ENCODE measurements around the gene THAP4. TPM values are rescaled to one million over a fixed set of nuclear protein-coding genes. Genes with fewer than 3 reads are reported as not detected.
"Not testable (repeated sequence)": the region's sequence is repeated elsewhere in the genome, so short reads cannot be mapped to it uniquely, and the experiment has no call there.

Gene THAP4
- total RNA-seq, 1 donor from 2014 or later, result 53.1 TPM

DNA sequence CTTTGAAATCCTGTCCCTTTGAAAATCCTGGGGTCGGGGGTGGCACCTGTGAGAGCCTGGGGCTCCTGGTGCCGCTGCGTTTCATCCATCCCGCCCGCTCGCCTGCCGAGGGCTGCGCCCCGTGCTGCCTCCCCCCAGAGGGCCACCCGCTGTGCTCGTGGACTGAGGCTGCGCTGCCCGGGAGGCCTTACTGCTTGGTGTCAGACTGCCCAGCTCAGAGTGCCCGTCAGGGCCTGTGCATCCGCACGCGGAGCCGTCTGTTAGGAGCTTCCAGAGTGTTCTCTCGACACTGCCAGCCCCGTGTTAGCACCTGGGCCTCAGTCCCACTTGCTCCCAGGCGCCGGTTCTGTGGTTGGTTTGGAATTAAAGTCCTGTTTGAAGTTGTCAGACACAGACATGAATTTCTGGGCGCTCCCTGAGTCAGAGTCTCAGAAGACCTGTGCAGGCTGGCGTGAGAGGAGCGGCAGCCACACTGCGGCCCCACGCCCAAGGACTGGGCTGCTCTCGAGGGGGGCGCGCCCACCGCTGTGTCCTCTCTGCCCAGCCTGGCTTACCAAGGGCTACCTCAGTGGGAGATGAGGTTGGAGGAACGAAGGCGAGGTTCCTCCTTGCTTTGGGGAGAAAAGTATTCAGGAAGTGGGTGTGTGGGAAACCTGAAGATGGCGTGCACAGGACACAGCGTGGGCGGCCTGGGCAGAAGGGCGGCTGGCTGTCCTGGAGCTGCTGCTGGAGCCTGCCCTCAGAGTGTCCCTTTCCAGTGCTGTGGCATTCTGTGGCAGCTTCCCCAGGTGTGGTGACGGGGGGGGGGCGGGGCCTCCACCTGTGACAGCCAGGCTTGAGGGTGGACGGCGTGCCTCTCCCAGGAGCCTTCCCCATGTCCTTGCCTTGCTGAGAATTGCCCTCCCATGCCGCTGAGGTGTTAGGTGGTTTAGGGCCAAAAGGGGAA, 35.6 kb upstream of the THAP4 start:
- Mint-ChIP-seq H3K36me3 (ENCODE audit: low read depth) (peaks cover 23% of the 10 kb centered on the region), H3K9me3 (no peaks in the 10 kb centered on the region)
- intact Hi-C loops (cut with micrococcal nuclease), result no loop called here

DNA sequence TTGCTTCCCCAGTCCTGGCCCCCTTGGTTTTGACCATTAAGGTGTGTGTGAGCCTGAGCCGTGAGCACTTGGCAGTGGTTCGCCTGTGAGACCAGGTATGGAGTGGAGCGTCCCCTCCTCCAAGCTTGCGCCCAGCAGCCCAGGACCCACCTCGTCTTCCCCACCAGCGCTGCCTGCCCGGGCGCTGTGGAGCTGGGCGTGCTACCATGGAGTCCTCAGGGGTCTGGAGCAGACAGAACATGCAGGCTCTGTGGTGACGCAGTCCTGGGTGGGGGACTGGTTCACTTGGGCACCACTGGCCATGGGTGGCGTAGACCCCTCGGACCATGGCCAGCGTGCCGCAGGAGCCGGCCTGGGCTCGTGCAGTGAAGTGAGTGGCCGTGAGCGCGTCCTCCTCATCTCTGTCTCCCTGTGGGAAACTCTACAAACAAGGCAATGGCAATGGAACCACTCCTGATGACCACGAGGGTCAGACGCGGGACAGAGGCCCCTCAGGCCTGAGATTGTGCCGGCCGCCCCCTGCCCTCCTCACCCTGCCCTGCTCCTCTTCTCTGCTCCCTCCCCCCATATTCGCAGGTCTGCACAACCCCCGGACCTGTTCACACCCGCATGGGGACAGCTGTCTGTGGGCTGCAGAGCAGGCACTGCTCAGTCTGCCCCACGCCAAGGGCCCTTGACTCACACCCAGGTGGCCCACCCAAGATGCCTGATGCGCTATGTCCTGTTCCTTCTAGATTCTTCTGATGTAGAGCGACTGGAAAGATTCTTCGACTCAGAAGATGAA, 34.7 kb upstream of the THAP4 start:
- H3K4me3 Mint-ChIP-seq, result no peak overlapping the region
- intact Hi-C loops (cut with micrococcal nuclease), result no loop called here
- DNase-seq (ENCODE audit: low spot score), result no peak
- H3K4me1 Mint-ChIP-seq (ENCODE audit: low read depth), result no peaks in the 10 kb centered on the region
- no peaks in the 10 kb centered on the region for H3K27me3 Mint-ChIP-seq (ENCODE audit: insufficient read depth)
- H3K36me3 Mint-ChIP-seq (ENCODE audit: low read depth), result peaks cover 23% of the 10 kb centered on the region
- no peak overlapping the region for H3K27ac Mint-ChIP-seq
- H3K9me3 Mint-ChIP-seq, result no peaks in the 10 kb centered on the region

More for the DNA sequence above, 35.6 kb upstream of the THAP4 start:
- Mint-ChIP-seq H3K4me1 (ENCODE audit: low read depth) (no peaks in the 10 kb centered on the region), H3K27ac (no peak overlapping the region), H3K4me3 (no peak overlapping the region), H3K27me3 (ENCODE audit: insufficient read depth) (no peaks in the 10 kb centered on the region)
- DNase-seq (ENCODE audit: low spot score), result no peak

DNA sequence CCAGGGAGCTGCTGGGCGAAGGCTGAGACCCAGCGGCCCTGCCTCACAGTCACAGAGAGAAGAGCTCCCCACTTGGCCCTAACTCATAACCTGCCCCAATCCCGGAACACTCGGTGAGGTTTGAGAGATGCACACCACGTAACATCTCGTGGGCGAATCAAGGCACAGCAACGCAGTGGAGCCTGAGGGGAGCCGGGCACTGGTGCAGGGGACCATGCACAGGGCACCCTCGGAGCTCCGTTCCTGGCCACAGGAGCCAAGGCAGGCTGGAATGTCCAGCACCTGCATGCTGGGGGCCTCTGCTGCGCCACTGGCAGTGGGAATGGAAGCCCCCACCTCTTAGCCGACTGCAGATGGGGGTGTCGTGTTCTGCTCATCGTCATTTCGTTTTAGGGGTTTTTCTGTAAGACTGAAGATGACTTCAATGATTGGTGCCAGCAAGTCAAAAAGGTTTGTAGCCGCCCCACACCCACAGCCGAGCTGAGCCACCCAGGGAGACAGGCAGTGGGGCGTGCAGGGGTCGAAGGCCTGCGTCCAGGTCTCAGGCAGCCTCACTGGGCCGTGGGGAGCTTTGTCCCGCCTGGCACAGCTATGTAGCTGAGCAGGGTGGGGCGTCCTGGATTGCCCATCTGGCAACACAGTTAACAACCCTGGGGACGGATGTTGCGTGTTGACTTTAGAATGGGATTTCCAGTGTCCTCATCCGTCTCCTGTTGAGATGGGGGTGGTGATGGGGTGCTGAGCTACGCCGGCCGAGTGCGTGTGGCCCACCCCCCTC, 33.6 kb upstream of the THAP4 start:
- Mint-ChIP-seq H3K4me3 (no peak overlapping the region), H3K9me3 (no peaks in the 10 kb centered on the region), H3K4me1 (ENCODE audit: low read depth) (peaks cover under 1% of the 10 kb centered on the region), H3K36me3 (ENCODE audit: low read depth) (peaks cover 19% of the 10 kb centered on the region), H3K27ac (no peak overlapping the region), H3K27me3 (ENCODE audit: insufficient read depth) (no peaks in the 10 kb centered on the region)
- no peak for DNase-seq (ENCODE audit: low spot score)
- intact Hi-C loops (cut with micrococcal nuclease), result no loop called here

DNA sequence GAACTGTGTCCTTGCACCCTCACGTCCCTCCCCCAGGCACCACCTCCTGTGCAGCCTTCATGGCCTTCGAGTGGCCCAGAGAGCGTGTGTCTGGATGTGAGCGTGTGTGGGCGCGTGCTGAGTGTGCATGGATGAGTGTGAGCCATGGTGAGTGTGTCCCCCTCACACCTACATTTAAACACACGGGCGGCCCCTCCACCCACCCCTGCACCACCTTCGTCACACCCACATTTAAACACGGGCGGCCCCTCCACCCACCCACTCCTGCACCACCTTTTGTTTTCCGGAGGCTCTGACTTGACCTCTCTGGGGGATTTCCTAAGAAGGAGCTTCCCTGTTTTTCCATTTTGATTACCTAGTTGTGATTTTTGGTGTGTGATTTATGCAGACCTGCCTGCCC, 31.9 kb upstream of the THAP4 start:
- intact Hi-C loops (cut with micrococcal nuclease), result no loop called here
- Mint-ChIP-seq H3K9me3 (no peaks in the 10 kb centered on the region), H3K27me3 (ENCODE audit: insufficient read depth) (no peaks in the 10 kb centered on the region), H3K4me1 (ENCODE audit: low read depth) (peaks cover 10% of the 10 kb centered on the region), H3K4me3 (no peak overlapping the region), H3K36me3 (ENCODE audit: low read depth) (peaks cover 21% of the 10 kb centered on the region), H3K27ac (no peak overlapping the region)
- no peak for DNase-seq (ENCODE audit: low spot score)

DNA sequence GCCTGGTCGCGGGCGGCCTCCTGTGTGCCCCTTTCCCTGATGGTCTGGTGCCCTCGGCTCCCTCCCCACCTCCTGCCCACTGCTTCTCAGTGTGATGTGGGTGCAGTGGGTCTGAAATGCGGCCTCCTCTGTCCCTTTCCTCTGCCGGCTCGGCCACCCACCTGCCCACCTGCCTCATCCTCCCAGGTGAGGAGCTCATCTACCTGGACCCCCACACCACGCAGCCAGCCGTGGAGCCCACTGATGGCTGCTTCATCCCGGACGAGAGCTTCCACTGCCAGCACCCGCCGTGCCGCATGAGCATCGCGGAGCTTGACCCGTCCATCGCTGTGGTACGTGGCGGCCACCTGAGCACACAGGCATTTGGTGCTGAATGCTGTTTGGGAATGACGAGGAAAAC, 31.4 kb upstream of the THAP4 start:
- H3K9me3 Mint-ChIP-seq, result no peaks in the 10 kb centered on the region
- H3K4me1 Mint-ChIP-seq (ENCODE audit: low read depth), result peaks cover 10% of the 10 kb centered on the region
- no peak for DNase-seq (ENCODE audit: low spot score)
- peaks cover 21% of the 10 kb centered on the region for H3K36me3 Mint-ChIP-seq (ENCODE audit: low read depth)
- intact Hi-C loops (cut with micrococcal nuclease), result no loop called here
- H3K27me3 Mint-ChIP-seq (ENCODE audit: insufficient read depth), result no peaks in the 10 kb centered on the region
- H3K4me3 Mint-ChIP-seq, result no peak overlapping the region
- no peak overlapping the region for H3K27ac Mint-ChIP-seq

DNA sequence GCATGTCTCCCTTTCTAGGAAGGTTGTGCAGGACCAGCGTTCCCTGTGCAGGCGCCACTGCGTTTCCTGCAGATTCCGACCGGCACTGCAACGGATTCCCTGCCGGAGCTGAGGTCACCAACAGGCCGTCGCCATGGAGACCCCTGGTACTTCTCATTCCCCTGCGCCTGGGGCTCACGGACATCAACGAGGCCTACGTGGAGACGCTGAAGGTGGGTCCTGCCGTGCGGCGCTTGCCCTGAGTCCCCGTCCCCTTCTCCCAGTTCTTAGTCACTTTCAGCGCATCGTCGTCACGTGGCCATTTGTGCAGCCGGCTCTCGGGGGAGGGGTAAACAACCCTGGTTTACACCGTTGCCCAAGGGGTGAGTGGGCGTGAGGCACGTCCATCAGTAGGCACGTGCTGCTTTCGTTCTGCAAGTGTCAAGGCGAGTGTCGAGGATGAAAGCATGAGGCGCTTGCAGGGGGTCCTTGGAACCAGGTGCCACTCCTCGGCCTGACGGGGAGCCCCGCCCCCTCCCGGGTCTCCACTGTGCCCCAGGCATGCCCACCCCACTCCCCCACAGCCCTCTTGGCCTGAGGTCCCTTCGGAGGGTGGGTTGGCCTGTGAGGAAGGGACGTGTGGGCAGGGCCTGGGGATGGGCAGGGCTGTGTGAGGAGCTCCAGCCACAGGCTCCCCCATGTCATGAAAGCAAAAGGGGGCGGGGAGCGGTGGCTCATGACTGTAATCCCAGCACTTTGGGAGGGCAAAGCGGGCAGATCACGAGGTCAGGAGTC, 29.9 kb upstream of the THAP4 start:
- Mint-ChIP-seq H3K27me3 (ENCODE audit: insufficient read depth) (no peaks in the 10 kb centered on the region), H3K4me3 (no peak overlapping the region), H3K9me3 (no peaks in the 10 kb centered on the region), H3K4me1 (ENCODE audit: low read depth) (peaks cover 10% of the 10 kb centered on the region), H3K36me3 (ENCODE audit: low read depth) (peaks cover 19% of the 10 kb centered on the region), H3K27ac (no peak overlapping the region)
- intact Hi-C loops (cut with micrococcal nuclease), result no loop called here
- no peak for DNase-seq (ENCODE audit: low spot score)

DNA sequence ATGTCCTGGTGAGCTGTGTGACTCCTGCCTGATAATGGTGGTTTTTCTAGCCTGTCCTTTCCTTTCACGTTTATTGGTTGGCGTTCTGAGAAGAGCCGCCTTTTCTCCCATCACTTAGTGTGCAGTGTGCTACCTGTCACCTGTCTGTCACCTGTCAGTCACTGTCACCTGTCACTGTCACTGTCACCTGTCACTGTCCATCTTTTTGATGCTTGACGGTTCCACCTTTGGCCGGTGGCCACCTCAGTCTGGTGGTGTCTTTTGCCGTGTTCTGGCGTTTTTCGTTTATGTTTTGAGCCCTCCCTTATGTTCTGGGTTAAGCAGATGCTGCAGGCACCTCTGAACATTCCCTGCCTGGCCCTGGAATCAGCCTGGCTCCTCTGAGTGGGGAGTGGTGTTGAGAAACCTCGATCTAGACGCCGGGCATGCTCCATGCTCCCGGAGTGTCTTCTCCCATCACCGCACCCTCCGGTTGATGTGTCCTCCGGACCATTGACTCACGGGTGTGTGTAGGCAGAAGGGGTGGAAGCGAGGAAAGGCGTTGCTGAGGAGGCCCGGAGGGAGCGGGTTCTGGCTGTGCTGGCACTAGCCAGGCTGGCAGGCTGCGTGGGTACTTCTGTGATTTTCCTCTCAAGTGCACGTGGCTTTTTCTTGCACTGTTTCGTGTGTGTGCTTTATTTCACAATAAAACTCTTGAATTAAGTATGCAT, 28.9 kb upstream of the THAP4 start:
- no peak for DNase-seq (ENCODE audit: low spot score)
- intact Hi-C loops (cut with micrococcal nuclease), result loop anchor here (1.0 kb wide), 2 partner anchors 20 to 215 kb away; partner anchors contain the start of gene DTYMK
- no peaks in the 10 kb centered on the region for H3K9me3 Mint-ChIP-seq
- H3K4me1 Mint-ChIP-seq (ENCODE audit: low read depth), result peaks cover 10% of the 10 kb centered on the region
- peaks cover 18% of the 10 kb centered on the region for H3K36me3 Mint-ChIP-seq (ENCODE audit: low read depth)
- H3K27ac Mint-ChIP-seq, result peak overlapping the region; percentile 76
- no peaks in the 10 kb centered on the region for H3K27me3 Mint-ChIP-seq (ENCODE audit: insufficient read depth)
- no peak overlapping the region for H3K4me3 Mint-ChIP-seq

DNA sequence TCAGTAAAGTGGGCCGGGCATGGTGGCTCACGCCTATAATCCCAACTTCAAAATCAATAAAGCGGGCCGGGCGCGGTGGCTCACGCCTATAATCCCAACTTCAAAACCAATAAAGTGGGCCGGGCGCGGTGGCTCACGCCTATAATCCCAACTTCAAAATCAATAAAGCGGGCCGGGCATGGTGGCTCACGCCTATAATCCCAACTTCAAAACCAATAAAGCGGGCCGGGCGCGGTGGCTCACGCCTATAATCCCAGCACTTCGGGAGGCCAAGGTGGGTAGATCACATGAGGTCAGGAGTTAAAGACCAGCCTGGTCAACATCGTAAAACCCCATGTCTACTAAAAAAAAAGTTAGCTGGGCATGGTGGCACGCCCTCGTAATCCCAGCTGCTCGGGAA, 25.8 kb upstream of the THAP4 start:
- H3K36me3 Mint-ChIP-seq (ENCODE audit: low read depth), result peaks cover 22% of the 10 kb centered on the region

DNA sequence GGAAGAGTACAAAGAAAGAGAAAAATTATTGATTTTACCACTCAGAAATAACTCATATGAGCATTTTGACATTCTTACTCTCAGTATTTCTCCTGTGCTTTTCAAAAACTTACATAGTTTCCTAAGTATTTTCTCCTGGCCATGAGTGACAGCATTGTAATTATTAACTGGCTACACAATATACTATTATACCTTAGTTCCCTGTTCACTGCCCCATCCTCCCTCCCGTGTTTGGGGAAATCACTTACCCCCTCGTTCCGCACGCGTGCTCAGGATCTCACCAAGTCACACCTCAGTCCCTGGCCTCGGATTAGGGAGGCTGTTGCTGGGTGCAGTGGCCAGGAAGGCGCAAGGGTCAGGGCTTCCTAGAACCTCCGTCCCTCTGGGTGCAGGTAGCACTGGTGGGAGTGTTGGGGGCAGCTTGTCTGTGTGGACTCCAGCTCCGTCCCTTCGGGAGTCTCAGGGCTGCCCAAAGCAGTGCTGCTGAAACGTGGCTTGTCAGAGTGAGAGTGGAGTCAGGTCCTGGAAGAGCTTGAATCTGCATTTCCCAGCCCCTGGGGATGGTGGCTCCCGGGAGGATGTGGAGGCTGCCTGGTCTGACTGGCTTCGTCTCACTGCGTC, 23.7 kb upstream of the THAP4 start:
- Mint-ChIP-seq H3K36me3 (ENCODE audit: low read depth) (peaks cover 26% of the 10 kb centered on the region), H3K27me3 (ENCODE audit: insufficient read depth) (no peaks in the 10 kb centered on the region), H3K4me3 (no peak overlapping the region), H3K9me3 (no peaks in the 10 kb centered on the region), H3K4me1 (ENCODE audit: low read depth) (peaks cover 10% of the 10 kb centered on the region), H3K27ac (no peak overlapping the region)
- no peak for DNase-seq (ENCODE audit: low spot score)
- intact Hi-C loops (cut with micrococcal nuclease), result no loop called here

More for the DNA sequence above, 25.8 kb upstream of the THAP4 start:
- H3K4me3 Mint-ChIP-seq; H3K27ac Mint-ChIP-seq; intact Hi-C loops (cut with micrococcal nuclease); DNase-seq (ENCODE audit: low spot score); H3K27me3 Mint-ChIP-seq (ENCODE audit: insufficient read depth); H3K9me3 Mint-ChIP-seq: not testable (repeated sequence)
- H3K4me1 Mint-ChIP-seq (ENCODE audit: low read depth), result peaks cover 10% of the 10 kb centered on the region

DNA sequence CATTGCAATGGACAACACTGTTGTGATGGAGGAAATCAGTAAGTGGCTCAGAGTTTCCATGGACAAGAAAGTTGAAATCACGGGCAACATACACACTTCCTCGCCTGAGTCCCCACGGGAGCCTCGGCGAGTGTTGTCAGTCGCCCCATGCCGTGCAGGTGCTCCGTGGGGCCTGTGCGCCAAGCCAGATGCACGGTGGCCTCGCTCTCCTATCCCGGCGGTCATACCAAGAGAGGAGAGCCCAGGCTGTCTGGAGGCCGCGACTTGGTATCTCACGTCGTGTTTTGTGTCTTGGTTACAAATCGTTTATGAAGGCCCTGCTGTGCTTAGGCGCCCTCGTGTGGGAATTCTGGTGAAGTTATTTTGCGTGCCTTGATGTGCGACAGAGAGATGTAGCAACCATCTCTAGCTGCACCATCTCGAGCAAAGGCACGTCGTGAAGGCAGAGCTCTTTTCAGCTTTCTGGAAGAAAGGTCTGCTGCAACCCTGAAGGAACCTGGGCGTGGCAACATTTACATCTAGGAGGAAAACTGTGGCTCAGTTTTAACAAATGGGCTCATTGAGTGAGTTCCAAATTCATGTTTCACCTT, 22.3 kb upstream of the THAP4 start:
- no peak overlapping the region for H3K27ac Mint-ChIP-seq
- intact Hi-C loops (cut with micrococcal nuclease), result no loop called here
- H3K4me3 Mint-ChIP-seq, result no peak overlapping the region
- DNase-seq (ENCODE audit: low spot score), result peak; percentile 16
- no peaks in the 10 kb centered on the region for H3K4me1 Mint-ChIP-seq (ENCODE audit: low read depth)
- H3K36me3 Mint-ChIP-seq (ENCODE audit: low read depth), result peaks cover 27% of the 10 kb centered on the region
- no peaks in the 10 kb centered on the region for H3K9me3 Mint-ChIP-seq
- no peaks in the 10 kb centered on the region for H3K27me3 Mint-ChIP-seq (ENCODE audit: insufficient read depth)

DNA sequence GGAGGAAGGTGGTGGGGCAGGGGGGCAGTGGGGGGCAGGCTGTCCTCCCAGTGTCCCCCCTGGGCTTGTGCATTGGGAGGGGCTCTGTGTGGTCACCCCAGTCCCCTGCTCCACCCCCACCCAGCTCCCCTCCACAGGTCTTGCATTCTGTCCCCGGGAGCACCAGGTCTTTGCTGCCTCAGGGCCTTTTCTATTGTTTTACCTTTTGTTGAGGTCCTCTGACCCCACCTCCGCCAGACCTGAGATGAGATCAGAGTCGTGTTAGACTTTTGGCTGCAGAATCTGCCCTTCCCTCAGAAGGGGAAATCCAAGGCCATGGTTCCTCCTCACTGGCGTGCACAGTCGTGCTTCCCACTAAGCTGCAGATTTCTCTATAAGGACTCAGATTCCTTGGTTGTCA, 21.3 kb upstream of the THAP4 start:
- intact Hi-C loops (cut with micrococcal nuclease), result no loop called here
- Mint-ChIP-seq H3K27me3 (ENCODE audit: insufficient read depth) (no peaks in the 10 kb centered on the region), H3K4me1 (ENCODE audit: low read depth) (no peaks in the 10 kb centered on the region), H3K36me3 (ENCODE audit: low read depth) (peaks cover 27% of the 10 kb centered on the region), H3K4me3 (no peak overlapping the region), H3K27ac (no peak overlapping the region), H3K9me3 (no peaks in the 10 kb centered on the region)
- DNase-seq (ENCODE audit: low spot score), result no peak
